GM18511 (cell line): ENCODE data around the gene ABCA6.

ENCODE experiments used
- ATAC-seq: cut with Tn5 transposase; IDR thresholded peaks from one replicate; pipeline ENCODE4 v1.9.1; 2021; ENCODE audit warnings: mild to moderate bottlenecking, moderate library complexity; ENCODE audit not compliant: unreplicated experiment

ABCA6 gene

GRCh38 chr17:69056179-69056823 is 85.4 kb downstream of the ABCA6 start:
- no peak for ATAC-seq

GRCh38 chr17:69055334-69055733 is 86.4 kb downstream of the ABCA6 start:
- ATAC-seq, result no peak

- ATAC-seq, result no peak
Measured at GRCh38 chr17:69050999-69051775, 90.5 kb downstream of the ABCA6 start.

GRCh38 chr17:69048634-69049033 is 93.1 kb downstream of the ABCA6 start:
- ATAC-seq, result no peak

- no peak for ATAC-seq
Measured at GRCh38 chr17:69047368-69048263, 94.1 kb downstream of the ABCA6 start.

- no peak for ATAC-seq
Measured at GRCh38 chr17:69046121-69046807, 95.4 kb downstream of the ABCA6 start.

- no peak for ATAC-seq
Measured at GRCh38 chr17:69045646-69046045, 96.0 kb downstream of the ABCA6 start.

- no peak for ATAC-seq
Measured at GRCh38 chr17:69044371-69044770, 97.3 kb downstream of the ABCA6 start.

GRCh38 chr17:69043098-69043734 is 98.5 kb downstream of the ABCA6 start:
- ATAC-seq, result no peak

GRCh38 chr17:69042308-69042707 is 99.4 kb downstream of the ABCA6 start:
- no peak for ATAC-seq

- no peak for ATAC-seq
Measured at GRCh38 chr17:69031839-69032238, 109.9 kb downstream of the ABCA6 start.

GRCh38 chr17:69030169-69030568 is 111.5 kb downstream of the ABCA6 start:
- ATAC-seq, result no peak
